ENCODE measurements around the gene ARPC3.
"Not testable (repeated sequence)": the region's sequence is repeated elsewhere in the genome, so short reads cannot be mapped to it uniquely, and the experiment has no call there.

The ARPC3 gene

DNA sequence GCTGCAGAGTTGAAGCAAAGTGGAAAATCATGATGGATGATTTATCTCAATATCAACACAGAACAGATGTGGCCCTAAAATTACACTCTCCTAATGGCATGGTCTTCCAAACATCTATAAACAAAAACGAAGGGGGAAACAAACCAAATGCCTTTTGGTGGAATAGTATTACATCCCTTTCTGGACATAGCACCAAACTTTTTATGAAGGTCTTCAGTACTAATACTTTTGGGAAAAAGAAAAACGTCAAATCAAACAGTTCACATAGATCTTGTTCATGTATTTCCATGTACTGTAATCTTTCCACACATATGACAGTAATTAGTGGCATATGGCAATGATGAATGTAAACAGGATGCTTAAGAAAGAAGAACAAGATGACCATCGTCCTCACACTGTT, 23.7 kb downstream of the ARPC3 start:
- DNase-seq (ENCODE audit: low spot score): no peak
- TF ChIP-seq, protein P1, sequence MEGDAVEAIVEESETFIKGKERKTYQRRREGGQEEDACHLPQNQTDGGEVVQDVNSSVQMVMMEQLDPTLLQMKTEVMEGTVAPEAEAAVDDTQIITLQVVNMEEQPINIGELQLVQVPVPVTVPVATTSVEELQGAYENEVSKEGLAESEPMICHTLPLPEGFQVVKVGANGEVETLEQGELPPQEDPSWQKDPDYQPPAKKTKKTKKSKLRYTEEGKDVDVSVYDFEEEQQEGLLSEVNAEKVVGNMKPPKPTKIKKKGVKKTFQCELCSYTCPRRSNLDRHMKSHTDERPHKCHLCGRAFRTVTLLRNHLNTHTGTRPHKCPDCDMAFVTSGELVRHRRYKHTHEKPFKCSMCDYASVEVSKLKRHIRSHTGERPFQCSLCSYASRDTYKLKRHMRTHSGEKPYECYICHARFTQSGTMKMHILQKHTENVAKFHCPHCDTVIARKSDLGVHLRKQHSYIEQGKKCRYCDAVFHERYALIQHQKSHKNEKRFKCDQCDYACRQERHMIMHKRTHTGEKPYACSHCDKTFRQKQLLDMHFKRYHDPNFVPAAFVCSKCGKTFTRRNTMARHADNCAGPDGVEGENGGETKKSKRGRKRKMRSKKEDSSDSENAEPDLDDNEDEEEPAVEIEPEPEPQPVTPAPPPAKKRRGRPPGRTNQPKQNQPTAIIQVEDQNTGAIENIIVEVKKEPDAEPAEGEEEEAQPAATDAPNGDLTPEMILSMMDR (IDR thresholded peaks at IDR 0.05; ENCODE audit: extremely low read depth, missing control alignments): no peak

- DNase-seq (ENCODE audit: low spot score): no peak
- TF ChIP-seq, protein P1 (IDR thresholded peaks at IDR 0.05; ENCODE audit: extremely low read depth, missing control alignments): no peak
These were observed 25.9 kb downstream of the ARPC3 start for GRCh38 chr12:110424237-110424636.

- no peak for DNase-seq (ENCODE audit: low spot score)
- TF ChIP-seq, protein P1 (IDR thresholded peaks at IDR 0.05; ENCODE audit: extremely low read depth, missing control alignments): no peak
These were observed 28.4 kb downstream of the ARPC3 start for GRCh38 chr12:110421701-110422100.

DNA sequence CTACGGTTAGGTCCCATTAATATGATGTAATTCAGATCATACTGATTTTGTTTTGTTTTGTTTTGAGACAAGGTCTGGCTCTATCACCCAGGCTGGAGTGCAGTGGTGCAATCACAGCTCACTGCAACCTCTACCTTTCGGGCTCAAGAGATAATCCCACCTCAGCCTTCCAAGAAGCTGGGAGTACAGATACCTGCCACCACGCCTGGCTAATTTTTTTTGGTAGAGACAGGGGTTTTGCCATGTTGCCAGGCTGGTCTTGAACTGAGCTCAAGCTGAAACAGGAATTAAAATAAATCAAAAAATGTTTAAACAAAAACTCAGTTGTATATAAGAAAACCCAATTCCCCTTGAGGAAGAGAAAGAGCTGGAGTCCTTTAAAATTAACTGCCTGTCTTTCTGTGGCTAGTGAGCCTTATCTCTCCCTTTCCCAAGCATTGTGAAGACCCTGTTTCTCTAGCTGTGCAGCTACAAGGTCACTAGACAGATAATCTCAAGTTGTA, 28.9 kb downstream of the ARPC3 start:
- no peak for DNase-seq (ENCODE audit: low spot score)
- TF ChIP-seq, protein P1 (IDR thresholded peaks at IDR 0.05; ENCODE audit: extremely low read depth, missing control alignments): no peak

GRCh38 chr12:110420644-110421043, 29.5 kb downstream of the ARPC3 start:
- DNase-seq (ENCODE audit: low spot score): not testable (repeated sequence)

DNA sequence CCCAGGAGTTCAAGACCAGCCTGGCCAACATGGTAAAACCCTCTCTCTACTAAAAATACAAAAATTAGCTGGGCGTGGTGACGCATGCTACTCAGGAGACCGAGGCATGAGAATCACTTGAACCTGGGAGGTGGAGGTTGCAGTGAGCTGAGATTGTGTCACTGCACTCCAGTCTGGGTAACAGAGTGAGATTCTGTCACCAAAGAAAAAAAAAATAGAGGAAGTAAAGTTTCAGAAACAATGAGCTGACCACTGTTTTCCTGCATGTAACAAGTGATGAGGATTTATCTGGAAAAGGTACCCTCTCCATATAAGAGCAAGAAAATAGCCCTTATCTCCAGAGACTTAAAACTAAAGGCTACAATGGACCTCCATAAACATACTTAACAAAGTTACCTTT, 33.0 kb downstream of the ARPC3 start:
- not testable (repeated sequence) for DNase-seq (ENCODE audit: low spot score)

DNA sequence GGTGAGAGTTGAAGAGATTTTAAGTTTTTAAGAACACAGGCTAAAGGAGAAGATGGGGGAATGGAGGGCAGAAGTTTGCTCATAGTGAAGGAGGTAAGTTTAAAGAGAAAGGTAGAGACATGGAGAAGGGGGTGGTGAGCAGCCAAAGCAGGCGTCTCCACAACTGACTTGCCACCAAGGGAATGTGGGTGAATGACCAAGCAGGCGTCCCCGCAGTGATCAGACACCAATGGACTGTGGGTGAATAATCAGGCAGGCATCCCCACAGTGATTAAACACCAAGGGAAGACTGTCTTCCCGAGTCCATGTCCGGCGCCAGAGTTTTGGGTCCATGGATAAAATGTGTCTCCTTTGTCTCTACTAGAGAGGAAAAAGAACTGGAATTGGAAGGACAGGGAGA, 40.1 kb downstream of the ARPC3 start:
- not testable (repeated sequence) for DNase-seq (ENCODE audit: low spot score)

DNA sequence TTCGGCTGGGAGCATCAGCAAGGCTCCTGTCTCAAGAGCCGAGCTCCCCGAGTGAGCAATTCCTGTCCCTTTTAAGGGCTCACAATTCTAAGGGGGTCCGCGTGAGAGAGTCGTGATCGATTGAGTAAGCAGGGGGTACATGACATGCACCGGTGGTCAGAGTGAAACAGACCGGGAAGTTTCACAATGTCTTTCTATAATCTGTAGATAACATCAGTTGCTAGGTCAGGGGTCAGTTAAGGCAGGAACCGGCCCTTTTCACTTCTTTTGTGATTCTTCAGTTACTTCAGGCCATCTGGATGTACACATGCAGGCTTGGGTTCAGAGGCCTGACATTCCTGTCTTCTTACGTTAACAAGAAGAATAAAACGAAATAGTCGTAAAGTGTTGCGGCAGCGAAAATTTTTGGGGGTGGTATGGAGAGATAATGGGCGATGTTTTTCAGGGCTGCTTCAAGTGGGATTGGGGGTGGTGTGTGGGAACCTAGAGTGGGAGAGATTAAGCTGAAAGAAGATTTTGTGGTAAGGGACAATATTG, 44.9 kb downstream of the ARPC3 start:
- not testable (repeated sequence) for DNase-seq (ENCODE audit: low spot score)

DNA sequence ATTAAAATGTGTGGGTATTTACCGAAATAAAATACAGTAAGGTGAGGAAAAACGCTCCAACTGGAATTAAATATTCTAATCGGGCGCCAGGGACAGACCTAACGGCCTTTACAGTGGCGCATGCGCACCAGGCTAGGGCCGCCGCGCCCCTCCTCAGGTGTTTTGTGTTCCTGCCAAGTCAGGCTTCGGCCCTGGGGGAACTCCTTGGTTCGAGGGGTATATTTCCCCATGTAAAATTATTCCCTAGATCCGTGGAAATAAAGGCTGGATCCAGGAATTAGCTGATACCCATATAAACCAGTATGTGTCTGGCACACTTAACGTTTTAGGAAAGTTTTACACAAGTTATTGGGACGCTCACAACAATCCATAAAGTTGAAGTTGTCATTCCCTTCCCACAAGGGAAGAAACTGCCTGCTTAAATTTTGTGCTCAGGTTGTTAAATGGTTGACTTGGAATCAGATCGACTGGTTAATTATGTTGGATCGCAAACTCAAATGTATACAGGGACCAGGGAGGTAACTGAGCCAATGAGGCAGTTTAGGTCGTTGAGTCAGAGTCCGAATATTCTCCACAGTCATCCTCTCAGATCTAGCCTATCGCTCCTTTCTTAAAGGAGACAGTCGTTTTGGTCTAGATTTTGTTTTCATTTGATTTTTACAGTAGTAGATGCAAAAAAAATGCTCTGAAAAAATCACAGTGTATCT, 46.0 kb downstream of the ARPC3 start:
- TF ChIP-seq, protein P1 (IDR thresholded peaks at IDR 0.05; ENCODE audit: extremely low read depth, missing control alignments): no peak
- DNase-seq (ENCODE audit: low spot score): peak; percentile 87
